ENCODE data around the gene CYP2B6.
"Not testable (repeated sequence)": the region's sequence is repeated elsewhere in the genome, so short reads cannot be mapped to it uniquely, and the experiment has no call there.

DNA sequence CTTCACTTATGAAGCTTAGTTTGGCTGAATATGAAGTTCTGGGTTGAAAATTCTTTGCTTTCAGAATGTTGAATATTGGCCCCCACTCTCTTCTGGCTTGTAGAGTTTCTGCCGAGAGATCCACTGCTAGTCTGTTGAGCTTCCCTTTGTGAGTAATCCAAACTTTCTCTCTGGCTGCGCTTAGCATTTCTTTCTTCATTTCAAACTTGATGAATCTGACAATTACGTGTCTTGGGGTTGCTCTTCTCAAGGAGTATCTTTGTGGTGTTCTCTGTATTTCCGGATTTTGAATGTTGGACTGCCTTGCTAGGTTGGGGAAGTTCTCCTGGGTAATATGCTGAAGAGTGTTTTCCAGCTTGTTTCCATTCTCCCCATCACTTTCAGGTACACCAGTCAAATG, 21.4 kb upstream of the CYP2B6 start:
- TF ChIP-seq, protein P1, sequence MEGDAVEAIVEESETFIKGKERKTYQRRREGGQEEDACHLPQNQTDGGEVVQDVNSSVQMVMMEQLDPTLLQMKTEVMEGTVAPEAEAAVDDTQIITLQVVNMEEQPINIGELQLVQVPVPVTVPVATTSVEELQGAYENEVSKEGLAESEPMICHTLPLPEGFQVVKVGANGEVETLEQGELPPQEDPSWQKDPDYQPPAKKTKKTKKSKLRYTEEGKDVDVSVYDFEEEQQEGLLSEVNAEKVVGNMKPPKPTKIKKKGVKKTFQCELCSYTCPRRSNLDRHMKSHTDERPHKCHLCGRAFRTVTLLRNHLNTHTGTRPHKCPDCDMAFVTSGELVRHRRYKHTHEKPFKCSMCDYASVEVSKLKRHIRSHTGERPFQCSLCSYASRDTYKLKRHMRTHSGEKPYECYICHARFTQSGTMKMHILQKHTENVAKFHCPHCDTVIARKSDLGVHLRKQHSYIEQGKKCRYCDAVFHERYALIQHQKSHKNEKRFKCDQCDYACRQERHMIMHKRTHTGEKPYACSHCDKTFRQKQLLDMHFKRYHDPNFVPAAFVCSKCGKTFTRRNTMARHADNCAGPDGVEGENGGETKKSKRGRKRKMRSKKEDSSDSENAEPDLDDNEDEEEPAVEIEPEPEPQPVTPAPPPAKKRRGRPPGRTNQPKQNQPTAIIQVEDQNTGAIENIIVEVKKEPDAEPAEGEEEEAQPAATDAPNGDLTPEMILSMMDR (IDR thresholded peaks at IDR 0.05), result not testable (repeated sequence)
- TF ChIP-seq EP300 (IDR thresholded peaks at IDR 0.05); POLR2AphosphoS5 (IDR thresholded peaks at IDR 0.05); POLR2A (IDR thresholded peaks at IDR 0.05; ENCODE audit: low read depth): not testable (repeated sequence)
